ENCODE results near the gene GNAT2.
"Not testable (repeated sequence)": the region's sequence is repeated elsewhere in the genome, so short reads cannot be mapped to it uniquely, and the experiment has no call there.

Gene GNAT2

DNA sequence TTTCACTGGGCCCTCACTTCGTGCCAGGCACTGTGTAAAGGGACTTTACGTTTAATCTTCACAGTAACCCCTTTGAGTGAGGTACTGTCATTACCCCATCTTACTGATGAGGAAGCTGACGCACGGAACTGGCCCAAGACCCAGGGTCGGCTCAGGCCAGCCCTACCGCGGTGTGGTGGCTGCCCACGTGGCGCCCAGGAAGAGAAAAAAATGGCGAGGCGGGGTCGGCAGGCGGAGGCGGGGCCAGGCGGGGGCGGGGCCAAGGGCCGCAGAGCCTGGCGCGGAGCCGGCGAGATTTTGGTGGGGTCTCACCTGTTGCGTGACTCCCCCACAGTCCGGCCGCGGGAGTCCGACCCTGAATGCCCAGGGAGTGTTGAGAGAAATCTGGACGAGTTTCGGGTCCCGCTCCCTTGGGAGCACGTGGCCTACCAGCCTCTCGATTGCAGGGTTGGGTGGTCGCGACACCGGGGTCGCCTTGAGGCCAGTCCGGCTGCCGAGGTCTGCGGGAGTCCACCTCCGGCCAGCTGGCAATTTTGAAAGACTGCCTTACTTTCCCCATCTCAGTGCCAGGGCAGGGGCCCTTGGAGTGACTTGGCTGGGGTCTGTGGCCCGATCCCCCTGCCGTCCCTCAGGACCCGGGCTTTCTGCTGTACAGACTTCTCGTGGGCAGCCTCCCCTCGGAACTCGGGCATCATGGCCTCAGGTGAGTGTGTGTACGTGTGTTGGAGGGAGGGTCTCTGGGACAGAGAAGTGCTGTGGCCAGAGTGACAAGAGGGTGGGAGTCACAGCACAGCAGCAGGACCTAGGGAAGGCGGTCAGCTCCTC is at the start of gene GNAT2, which contains the start of gene AMPD2:
GNAT2 (minus strand) TSS at position 41 of the 825 bp plus-strand sequence. CDS start 6,746 bp downstream, outside the sequence.
AMPD2 (plus strand) TSS at position 262 of the 825 bp plus-strand sequence. CDS start 1,339 bp downstream, outside the sequence.
- peak; percentile 42 for DNase-seq

- DNase-seq = no peak
These were observed 48.8 kb upstream of the GNAT2 start for GRCh38 chr1:109668123-109668775.

GRCh38 chr1:109667452-109668122 is 48.2 kb upstream of the GNAT2 start, which contains the start of gene GSTM2:
Gene GSTM2, plus strand, starts transcription at chr1:109668057. Its CDS starts 59 bp downstream, at chr1:109668116.
- DNase-seq = peak; percentile 73

- DNase-seq = no peak
These were observed 45.3 kb upstream of the GNAT2 start for GRCh38 chr1:109664671-109665070.

GRCh38 chr1:109661391-109661790 is 42.0 kb upstream of the GNAT2 start:
- DNase-seq = no peak

DNA sequence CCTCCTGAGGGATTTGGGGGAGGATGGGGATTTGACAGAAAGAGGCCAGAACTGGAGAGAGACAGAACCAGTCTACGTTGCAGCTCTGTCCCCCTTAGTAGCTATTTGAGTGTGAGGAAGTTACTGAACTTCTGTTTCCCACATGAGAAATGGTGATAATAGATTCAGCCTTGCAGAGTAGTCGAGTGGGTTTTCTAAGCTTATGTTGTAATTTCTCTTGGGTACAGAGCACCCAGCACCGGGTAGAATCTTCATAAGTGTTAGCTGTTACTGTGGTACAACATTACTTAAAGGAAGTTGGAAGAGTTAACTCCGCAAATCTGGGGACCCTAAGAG is 41.2 kb upstream of the GNAT2 start:
- DNase-seq = not testable (repeated sequence)

DNA sequence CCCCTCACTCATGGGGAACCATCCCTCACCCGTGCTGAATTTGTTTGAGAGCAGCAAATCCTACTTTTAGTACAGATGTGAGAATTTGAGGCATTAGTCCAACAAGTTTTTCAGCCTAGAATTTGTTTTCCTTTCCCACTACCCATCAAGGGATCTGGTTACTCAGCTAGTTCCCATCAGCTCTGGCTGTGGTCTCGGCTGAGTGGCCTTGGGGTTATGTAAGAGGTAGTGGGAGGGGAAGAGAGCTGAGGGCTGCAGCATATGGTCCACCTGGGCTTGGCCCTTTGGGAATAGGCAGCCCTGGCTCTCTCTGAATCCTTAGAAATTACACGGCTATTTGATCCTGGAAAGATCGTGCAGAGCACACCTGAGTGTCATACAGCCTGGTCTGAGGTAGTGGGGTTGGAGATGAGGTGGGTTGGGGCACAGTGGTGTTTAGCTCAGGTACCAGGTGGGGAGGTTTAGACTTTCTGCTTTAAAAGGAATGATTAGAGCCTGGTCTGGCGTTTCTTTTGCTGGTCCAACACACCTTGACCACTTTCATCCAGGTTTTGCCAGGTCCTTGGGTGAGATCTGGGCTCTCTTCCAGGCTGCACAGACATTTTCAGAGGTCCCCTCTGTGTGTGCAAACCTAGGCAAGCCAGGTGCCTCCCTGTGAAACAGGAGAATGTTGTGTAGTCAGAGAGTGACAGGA is 40.7 kb upstream of the GNAT2 start:
- peak; percentile 15 for DNase-seq

GRCh38 chr1:109659145-109659544 is 39.7 kb upstream of the GNAT2 start:
- no peak for DNase-seq

- DNase-seq = no peak
These were observed 39.2 kb upstream of the GNAT2 start for GRCh38 chr1:109658533-109659042.

GRCh38 chr1:109657970-109658369 is 38.6 kb upstream of the GNAT2 start:
- DNase-seq = no peak

DNA sequence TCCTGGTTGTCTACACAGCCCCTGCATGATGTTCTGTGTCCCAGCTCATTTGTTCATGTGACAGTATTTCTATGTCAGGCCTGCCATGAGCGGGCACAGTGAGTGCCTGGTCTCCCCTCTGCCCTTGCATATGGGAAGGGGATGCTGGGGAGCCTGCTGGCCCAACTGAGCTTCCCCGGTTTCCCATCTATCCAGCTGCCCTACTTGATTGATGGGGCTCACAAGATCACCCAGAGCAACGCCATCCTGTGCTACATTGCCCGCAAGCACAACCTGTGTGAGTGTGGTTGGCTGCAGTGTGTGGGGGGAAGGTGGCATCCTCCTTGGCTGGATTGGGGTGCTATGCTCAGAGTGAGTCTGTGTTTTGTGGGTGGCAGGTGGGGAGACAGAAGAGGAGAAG is 38.0 kb upstream of the GNAT2 start:
- no peak for DNase-seq

DNA sequence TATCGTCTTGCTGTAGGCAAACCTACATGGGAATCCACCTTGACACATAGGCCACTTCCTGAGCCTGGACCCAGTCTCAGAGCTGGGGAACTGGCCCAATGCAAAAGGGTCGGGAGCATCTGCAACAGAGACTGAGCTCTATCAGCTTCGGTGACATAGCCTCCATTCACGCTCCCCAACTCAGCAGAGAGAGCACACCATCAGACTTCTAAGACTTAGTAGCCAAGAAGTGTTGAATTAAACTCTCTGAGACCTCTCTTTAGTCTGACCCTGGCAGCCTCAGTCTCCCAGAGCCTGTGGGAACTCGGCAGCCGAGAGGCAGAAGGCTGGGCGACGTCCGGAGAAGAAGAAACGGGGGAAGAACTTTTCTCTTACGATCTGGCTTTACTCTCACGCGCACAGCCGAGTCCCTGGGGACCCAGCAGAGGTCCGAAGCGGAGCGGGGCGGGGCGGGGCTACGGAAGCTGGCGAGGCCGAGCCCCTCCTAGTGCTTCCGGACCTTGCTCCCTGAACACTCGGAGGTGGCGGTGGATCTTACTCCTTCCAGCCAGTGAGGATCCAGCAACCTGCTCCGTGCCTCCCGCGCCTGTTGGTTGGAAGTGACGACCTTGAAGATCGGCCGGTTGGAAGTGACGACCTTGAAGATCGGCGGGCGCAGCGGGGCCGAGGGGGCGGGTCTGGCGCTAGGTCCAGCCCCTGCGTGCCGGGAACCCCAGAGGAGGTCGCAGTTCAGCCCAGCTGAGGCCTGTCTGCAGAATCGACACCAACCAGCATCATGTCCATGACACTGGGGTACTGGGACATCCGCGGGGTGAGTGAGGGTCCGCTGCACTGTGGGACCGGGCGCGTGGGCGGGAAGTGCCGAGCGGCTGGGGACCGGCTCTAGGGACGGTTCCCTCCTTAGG is 36.5 kb upstream of the GNAT2 start, which contains the start of gene GSTM4:
GSTM4 (plus strand) TSS at position 485 of the 905 bp plus-strand sequence; CDS start at position 776, 291 bp downstream.
- DNase-seq = peak; percentile 50

DNA sequence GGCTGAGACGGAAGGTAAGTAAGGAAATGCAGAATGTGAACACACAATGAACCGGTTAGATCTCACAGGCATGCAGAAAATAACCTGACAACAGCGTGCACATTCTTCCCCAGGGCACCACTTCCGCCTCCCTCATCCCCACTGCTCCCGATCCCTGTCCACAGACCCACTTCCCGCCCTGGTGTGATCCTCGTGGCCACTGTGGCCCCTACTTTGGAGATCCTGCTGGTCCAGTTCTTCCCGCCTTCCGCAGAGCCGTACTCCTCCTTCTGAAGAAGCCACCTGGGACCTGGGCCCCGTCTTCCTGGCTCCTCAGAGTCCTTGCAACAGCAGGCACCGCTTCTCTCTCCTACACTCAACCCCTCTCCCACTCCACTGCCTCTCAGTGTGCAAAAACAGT is 35.1 kb upstream of the GNAT2 start:
- DNase-seq = no peak

DNA sequence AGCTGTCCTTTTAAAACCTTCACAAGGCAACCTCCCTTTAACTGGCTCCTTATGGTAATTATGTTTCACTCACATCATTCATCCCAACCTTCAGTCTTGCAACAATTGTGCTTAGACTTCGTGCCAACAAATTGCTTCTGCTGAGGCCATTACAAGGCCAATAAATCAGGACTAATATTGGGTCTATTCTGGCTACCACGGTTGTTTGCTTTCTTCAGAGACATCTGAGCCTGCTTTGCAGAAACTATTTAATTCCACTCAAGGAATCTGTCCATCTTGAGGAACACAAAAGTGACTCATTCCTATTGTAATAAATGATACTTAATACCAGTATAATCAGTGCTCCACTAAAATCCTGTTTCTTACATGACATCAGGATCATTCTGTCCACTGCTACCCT is 33.9 kb upstream of the GNAT2 start:
- DNase-seq = no peak

GRCh38 chr1:109652402-109652801 is 33.0 kb upstream of the GNAT2 start:
- no peak for DNase-seq

DNA sequence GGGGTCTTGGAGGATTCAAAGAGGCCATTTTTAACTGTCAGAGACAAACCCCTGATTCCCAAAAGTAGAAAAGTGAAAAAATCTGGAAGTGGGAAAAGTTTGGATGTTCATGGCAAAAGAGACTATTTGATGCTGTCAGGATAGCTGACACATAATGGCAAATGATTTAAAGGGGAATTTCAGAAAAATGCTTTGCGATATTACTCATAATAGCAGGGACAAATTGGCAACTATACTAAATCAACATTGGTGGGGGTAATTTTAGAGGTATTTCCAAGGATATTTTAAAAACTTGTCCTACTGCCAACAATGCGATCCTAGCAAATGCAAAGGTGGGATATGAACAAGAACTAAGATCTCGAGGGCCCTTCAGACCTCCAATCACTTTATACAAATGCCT is 31.2 kb upstream of the GNAT2 start:
- DNase-seq = no peak

- DNase-seq = no peak
These were observed 30.1 kb upstream of the GNAT2 start for GRCh38 chr1:109649491-109649914.

DNA sequence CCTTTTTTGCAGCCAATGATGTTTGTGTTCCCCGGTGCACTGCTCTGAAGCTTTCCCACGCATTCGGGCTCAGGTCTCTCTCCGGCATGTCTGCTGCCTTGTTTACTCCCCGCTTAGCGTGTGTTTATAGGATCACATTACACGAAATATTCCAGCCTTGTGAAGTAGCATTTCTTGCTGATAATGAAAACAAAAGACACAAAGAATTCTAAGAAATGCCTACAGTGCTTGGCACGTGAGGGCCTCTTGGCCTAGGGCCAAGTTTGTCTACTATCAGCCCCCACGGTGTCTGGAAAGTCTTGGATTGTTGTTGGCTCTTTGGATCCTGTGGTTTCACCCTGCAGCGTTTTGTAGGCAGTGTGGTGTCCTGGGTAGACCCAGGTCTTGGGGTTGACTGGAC is 25.3 kb upstream of the GNAT2 start:
- DNase-seq = no peak

DNA sequence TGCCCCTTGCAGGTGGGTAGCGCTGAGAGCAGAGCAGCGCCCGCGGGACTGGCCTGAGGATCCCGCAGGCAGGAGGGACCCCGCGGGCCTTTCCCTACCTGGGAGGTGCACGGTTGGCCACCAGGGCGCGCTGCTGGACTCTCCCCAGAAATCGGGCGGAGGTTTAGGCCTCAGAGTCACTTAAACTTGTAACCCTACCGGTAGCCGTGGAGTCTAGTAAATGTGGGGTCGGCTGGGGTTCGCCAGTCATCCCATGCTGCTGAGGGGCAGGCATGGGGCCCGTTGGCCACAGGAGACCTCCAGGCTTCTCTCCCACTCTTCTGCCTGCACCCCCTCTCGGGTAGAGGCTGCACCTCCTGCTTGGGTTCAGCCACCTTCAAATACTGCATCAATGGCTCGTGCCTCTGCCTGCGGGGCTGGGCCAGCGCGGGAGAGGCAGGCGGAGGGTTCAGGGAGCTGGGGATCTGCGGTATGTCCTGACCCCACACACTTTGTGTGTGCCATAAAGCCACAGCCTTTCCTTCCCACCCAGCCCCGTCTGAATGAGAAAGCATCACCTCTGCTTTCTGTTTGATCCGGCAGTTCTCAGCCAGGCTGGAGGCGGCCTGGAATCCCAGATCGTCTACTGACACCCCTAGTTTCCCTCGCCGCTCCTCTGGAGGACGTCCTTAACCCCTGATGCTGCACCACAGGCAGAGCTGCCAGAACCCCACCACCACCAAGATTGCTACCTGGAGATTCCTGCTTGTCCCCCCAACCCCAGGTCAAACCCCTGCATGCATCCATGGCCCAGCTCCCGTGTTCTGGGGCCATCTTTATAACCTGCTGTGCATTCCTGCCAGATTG is 24.2 kb upstream of the GNAT2 start:
- peak; percentile 56 for DNase-seq

GRCh38 chr1:109642626-109643025 is 23.2 kb upstream of the GNAT2 start:
- DNase-seq = no peak

- DNase-seq = no peak
These were observed 22.4 kb upstream of the GNAT2 start for GRCh38 chr1:109641861-109642260.
